GM12878 (cell line): ENCODE results near the gene BCL10.

ENCODE experiments used
- BCL11A ChIP-seq: IDR thresholded peaks from 2 replicates; pipeline ENCODE4 v1.6.1; 2011; ENCODE audit warnings: low read depth, low read length
- EP300 ChIP-seq, 2 experiments: fragments of 150-350 bp in 1 of 2; IDR thresholded peaks; 2 replicates each; pipeline ENCODE4 v1.6.1; 2011 to 2012; ENCODE audit warnings: low read depth in 2 of 2, low read length in 2 of 2, borderline replicate concordance in 1 of 2, improper control_type of control experiment in 1 of 2, inconsistent platforms in 1 of 2; ENCODE audit not compliant: control insufficient read depth in 1 of 2
- MYC ChIP-seq: IDR thresholded peaks from 2 replicates; pipeline ENCODE4 v1.6.1; 2011; ENCODE audit warnings: mild to moderate bottlenecking, low read length, moderate library complexity, inconsistent platforms; ENCODE audit not compliant: insufficient read depth, insufficient replicate concordance, insufficient read length, severe bottlenecking
- NFYB ChIP-seq: IDR thresholded peaks from 2 replicates; pipeline ENCODE4 v1.6.1; 2011; ENCODE audit warnings: low read depth, mild to moderate bottlenecking, low read length, improper control_type of control experiment, moderate library complexity; ENCODE audit not compliant: insufficient read depth
- POLR2A ChIP-seq: IDR thresholded peaks from 2 replicates; pipeline ENCODE4 v1.6.1; 2011; ENCODE audit warnings: low read depth, mild to moderate bottlenecking, low read length
- SRF ChIP-seq, 2 experiments: IDR thresholded peaks; 2 replicates each; pipeline ENCODE4 v1.6.1; 2011; ENCODE audit warnings: low read depth in 2 of 2, low read length in 2 of 2, mild to moderate bottlenecking in 1 of 2, moderate library complexity in 1 of 2
- TF ChIP-seq, protein P1 (sequence below), 3 experiments: IDR thresholded peaks in 2 of 3; conservative IDR thresholded peaks in 1 of 3; 2 replicates each; pipeline ENCODE4 v1.5.1; 2011; ENCODE audit warnings: low read depth in 3 of 3, low read length in 3 of 3, mild to moderate bottlenecking in 3 of 3, control low read depth in 2 of 3, moderate library complexity in 2 of 3, inconsistent platforms in 1 of 3, mixed read lengths in 1 of 3; ENCODE audit not compliant: control insufficient read depth in 2 of 3, insufficient read depth in 1 of 3; ENCODE audit errors: extremely low read depth in 1 of 3

DNA sequence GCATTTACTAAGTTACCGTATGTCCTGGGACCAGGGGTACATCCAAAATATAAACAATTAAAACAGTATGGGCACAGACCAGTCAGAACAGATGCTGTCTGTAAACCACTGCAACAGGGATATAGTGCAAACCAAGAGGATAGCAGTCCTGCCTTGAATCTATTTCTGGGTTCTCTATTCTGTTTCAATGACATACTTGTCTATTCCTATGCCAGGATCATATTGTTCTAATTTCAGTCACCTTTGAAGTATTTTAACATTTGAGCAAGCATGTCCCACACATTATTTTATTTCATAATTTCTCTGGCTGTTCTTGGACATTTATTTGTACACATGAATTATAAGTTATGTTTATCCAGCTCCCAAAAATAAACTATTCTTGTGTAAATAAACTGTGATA lies 47.5 kb downstream of the BCL10 start:
- TF ChIP-seq POLR2A (no peak), EP300 (IDR thresholded peaks at IDR 0.05; ENCODE audit: borderline replicate concordance in 1 of 2, control insufficient read depth in 1 of 2, low read depth in 2 of 2, low read length in 2 of 2) (no peak), BCL11A (no peak), NFYB (no peak), SRF (IDR thresholded peaks at IDR 0.05; ENCODE audit: low read depth in 2 of 2, low read length in 2 of 2) (no peak), MYC (no peak)
- TF ChIP-seq, protein P1, sequence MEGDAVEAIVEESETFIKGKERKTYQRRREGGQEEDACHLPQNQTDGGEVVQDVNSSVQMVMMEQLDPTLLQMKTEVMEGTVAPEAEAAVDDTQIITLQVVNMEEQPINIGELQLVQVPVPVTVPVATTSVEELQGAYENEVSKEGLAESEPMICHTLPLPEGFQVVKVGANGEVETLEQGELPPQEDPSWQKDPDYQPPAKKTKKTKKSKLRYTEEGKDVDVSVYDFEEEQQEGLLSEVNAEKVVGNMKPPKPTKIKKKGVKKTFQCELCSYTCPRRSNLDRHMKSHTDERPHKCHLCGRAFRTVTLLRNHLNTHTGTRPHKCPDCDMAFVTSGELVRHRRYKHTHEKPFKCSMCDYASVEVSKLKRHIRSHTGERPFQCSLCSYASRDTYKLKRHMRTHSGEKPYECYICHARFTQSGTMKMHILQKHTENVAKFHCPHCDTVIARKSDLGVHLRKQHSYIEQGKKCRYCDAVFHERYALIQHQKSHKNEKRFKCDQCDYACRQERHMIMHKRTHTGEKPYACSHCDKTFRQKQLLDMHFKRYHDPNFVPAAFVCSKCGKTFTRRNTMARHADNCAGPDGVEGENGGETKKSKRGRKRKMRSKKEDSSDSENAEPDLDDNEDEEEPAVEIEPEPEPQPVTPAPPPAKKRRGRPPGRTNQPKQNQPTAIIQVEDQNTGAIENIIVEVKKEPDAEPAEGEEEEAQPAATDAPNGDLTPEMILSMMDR (IDR thresholded peaks at IDR 0.05 in 2 of 3, conservative IDR thresholded peaks at IDR 0.05 in 1 of 3; ENCODE audit: control insufficient read depth in 2 of 3, extremely low read depth in 1 of 3, insufficient read depth in 1 of 3, low read depth in 3 of 3, low read length in 3 of 3) = no peak
